GM21825 (cell line): ENCODE data around the gene SCRT2.
"Not testable (repeated sequence)": the region's sequence is repeated elsewhere in the genome, so short reads cannot be mapped to it uniquely, and the experiment has no call there.

Experiments used
- ATAC-seq: cut with Tn5 transposase; IDR thresholded peaks from one replicate; pipeline ENCODE4 v1.9.1; 2021; ENCODE audit warnings: mild to moderate bottlenecking, moderate library complexity; ENCODE audit not compliant: unreplicated experiment

SCRT2 gene

DNA sequence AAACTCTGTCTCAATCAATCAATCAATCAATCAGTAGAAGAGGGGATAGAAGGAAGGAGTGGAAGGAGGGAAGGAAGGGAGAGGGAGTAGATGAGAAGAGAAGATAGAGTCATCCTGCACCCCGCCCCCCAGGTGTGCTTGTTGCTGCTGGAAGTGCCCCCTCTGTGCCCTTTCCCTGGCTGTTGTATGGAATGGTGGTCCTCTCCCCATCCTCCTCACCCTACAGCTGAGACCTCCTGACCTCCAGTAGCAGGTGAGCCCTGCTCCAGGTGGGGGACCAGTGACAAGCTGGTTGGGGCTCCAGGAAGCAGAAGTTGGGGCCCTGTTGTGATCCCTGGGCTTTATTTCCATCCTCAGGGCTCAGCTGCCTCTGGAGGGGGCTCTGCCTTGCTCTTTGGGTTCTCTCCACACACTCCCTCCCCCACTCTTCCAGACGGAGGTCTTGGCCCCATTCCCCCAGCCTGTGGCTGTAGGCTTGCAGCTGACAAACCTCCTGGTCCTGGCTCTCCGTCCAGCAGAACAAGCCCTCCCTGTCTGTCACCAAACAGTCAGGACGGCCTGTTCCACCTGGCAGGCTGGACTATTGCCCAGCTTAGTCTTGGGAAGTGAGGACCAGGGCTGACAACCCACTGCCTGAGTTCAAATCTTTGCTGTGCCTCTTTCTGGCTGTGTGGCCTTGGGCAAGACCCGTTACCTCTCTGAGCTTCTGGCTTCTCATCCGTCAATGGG lies 26.0 kb upstream of the SCRT2 start:
- ATAC-seq: no peak

DNA sequence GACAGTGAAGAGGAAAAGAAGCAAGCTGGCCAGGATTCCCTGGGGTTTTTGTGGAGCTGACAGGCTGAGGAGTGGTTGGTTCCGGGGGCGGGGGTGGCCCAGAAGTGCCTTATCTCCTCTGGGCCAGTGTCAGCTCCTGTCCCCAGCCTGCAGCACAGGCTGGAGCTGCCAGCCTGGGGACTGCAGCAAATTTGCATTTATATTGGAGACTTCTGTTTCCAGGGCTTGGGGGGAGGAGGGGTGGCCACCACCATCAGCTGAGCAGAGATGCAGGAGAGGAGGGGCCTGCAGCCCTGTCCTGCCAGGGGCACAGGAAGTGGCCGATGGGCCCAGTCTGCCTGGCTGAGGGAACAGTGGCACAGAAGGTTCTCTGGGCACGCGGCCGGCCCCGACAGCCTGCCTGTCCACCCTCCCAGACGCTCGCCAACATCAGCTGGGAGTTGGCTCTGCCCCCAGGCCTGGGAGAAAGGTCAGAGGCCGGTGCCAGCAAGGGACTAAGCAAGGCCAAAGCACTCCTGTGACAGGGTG lies 24.3 kb upstream of the SCRT2 start:
- no peak for ATAC-seq

DNA sequence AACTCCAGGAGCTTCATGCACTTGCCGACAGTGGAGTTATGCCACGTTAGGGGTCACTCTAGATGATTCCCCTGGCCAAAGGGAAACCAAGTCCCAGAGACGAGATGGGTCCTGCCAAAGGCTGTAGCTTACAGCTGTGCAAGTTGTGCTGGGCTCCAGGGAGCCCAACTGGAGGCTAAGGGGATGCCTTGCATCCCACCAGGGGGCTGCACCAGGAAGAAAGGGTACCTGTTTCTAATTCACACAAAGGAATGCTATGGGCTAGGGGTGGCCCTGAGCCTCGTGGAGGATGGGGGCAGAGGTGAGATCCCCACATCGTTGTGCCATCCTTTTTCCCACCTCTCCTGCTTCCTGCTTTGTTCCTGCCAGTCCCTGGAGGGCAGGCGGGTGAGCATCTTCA lies 23.7 kb upstream of the SCRT2 start:
- ATAC-seq: no peak

DNA sequence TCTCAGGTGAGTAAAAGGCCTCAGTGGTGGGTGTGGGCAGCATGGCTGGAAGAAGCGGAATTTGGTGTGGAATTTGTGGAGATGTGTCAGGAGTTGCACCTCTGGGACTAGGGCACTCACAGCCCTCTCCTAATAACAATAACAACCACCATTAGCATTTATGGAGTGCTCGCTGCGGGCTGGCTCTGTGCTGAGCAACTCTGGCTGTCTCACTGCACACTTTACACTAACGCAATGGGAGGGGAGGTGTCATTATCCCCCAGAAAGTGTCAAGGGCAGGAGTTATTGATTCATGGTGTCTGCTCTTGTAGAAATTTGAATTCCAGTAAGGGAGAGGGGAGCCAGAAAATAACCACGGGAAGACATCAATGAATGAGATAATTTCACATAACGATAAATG lies 22.7 kb upstream of the SCRT2 start:
- no peak for ATAC-seq

DNA sequence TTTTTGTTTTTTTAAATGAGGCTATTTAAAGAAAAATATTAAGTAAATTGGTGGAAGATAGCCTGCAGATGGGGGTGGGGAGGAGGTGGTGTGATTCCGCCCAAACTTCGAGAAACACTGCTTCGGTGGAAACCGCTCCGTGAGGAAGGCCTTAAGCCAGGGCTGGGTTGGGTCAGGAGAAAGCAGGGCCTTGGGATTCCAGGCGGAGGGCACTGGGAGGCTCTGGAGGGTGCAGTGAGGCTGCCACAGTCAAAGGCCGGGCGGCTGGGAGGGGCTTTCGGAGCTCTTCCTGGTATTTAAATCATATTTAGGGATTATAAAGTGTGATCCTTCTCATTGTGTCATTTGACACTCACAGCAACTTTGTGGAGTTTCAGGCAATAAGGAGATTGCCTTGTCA lies 22.2 kb upstream of the SCRT2 start:
- ATAC-seq: no peak

DNA sequence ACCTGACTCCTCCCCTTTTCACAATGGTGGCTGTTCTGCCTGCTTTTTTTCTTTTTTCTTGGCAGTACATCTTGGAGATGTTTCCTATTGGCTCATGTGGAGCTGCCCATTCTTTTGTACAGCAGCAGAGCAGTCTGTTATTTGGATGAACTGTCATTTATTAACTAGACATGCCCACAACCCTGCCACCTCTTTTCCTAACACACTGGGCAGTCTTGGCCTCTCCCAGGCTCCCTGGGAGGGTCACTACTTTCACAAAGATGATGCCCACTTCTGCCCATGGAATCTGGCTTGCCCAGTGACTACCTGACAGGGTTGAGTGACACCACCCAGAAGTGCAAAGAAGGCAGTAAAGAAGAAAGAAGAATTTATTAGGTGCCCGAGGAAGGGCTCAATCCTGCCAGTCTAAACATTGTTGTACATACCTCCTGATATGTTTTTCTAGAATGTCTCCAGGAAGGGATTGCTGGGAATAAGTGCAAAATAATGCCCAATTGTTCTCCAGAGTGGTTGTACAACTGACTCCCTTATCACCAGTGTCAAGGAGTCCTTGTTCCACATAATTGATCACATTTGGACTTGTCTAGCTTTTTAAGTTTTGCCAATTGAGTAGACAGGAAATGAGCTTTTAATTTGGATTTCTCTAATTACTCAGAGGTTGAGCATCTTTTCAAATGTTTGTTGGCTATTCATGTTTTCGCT lies 19.7 kb upstream of the SCRT2 start:
- no peak for ATAC-seq

DNA sequence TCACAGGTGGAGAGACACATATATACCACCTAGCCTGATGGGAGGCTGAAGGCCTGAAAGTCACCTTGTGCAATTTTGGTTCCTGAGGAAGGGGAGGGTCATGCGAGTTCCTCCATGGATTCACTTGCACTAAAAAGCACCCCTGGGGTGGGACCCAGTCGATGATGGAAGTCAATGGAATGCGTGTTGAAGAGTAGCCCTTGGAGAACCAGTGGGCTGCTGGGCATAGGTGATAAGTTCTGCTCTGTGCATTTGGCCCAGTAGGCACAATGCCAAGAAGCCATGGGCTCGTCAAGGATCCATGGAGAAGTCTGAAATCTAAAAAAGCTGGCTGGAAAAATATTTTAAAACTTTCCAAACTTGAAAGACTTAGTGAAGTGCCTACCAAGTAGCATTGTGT lies 18.9 kb upstream of the SCRT2 start:
- ATAC-seq: no peak

DNA sequence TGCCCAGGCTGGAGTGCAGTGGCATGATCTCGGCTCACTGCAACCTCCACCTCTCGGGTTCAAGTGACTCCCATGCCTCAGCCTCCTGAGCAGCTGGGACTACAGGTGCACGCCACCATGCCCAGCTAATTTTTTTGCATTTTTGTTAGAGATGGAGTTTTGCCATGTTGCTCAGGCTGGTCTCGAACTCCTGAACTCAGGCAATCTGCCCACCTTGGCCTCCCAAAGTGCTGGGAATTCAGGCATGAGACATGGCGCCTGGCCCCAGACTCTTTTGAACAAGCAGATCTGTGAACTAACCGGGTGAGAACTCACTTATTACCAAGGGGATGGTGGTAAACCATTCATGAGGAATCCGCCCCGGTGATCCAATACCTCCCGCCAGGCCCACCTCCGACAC lies 18.2 kb upstream of the SCRT2 start:
- ATAC-seq: not testable (repeated sequence)

DNA sequence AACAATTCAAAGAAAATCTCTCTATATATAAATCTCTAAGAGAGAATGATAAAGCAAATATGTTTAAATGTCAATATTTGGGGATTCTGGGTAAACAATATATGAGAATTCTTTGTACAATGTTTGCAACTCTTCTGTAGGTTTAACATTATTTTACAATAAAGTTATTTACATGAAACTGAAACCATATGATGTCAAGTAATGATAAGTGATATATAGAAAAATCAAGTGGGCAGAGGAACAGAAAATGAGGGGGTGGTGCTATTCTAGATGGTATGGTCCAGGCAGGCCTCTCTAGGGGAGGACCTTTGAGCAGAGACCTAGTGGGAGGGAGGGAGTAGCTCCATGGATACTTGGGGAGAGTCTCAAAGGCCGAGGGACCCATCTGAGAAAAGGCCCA lies 16.4 kb upstream of the SCRT2 start:
- ATAC-seq: no peak

DNA sequence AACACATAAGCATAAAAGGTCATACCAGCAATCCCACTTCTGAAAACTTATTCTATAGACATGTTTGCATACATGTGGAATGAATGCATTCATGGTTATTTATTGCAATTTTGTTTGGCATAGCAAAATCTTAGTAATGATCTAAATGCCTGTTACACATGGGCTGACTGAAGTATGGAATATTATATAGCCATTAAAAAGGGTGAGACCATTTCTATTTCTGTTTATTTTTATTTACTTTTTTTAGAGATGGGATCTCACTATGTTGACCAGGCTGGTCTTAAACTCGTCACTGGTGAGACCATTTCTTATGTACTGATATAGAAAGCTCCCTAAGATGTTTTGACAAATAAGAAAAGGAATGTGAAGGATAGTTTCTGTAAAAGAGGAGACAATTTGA lies 14.3 kb upstream of the SCRT2 start:
- ATAC-seq: no peak

DNA sequence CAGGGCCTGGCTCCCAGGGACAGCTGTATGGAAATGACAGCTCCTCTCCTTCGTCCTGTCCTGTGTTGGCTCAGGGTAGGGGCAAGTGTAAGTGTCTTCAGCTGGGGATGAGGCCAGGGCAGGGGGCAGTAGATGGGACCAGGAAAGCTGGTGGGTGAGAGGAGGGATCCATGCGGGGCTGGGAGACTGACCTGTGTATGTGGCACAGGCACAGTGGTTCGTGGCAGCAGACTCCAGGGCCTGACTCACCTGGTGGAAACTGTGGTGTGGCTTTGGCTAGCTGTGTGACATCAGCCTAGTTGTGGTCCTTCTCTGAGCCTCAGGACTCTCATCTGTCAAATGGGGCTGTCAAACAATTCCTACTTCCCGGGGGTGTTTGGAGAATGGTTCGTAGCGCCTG lies 13.7 kb upstream of the SCRT2 start:
- ATAC-seq: no peak

DNA sequence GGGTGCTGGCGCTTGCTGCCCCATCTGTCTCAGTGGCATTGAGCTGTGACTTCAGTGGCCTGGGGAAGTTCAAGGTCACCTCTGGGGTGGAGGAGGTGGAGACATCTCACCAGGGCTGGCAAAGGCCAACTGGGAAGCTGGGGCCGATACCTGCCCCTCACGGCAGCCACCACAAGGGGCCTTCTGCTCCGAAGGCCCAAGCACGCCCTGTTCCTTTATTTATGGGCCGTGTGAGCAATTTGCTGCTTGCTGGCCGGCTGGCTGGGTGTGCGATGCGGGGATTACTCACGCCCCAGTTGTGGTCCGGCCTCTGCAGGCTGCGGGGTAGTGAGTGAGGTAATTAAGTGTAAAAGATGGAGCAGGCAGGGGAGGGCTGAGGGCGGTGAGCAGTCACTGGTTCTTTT lies 13.2 kb upstream of the SCRT2 start:
- no peak for ATAC-seq

DNA sequence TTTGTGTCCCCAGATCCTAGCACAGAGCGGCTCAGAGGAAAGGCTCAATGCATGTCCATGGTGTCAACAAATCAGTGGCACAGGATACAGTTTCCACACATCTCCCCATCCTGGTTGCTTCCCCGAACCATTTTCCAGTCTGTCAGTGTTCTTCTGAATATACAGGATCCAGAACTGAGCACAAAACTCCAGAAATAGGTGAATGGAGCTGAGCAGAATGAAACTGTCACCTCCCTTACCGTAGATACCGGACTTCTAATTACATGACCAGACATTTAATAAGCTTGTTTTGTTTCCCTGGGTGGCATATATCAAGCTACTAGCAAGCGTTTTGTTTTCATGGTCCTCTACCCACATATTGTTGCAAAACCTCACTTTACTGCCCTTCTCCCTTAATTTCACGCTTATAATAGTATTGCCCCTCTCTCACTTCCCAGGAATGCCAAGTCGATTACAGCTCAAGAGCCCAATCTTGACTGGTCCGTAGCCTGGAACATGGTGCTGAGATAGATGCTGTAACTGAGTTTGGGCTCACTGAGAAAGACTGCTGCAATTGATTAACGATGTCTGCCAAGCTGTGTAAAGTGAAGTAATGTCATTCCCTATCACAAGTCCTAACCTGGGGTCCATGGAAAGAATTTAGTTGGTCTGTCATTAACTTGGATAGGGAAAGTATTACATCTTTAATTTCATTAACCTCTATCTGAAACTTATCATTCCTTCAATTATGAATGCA lies 12.0 kb upstream of the SCRT2 start:
- ATAC-seq: no peak

DNA sequence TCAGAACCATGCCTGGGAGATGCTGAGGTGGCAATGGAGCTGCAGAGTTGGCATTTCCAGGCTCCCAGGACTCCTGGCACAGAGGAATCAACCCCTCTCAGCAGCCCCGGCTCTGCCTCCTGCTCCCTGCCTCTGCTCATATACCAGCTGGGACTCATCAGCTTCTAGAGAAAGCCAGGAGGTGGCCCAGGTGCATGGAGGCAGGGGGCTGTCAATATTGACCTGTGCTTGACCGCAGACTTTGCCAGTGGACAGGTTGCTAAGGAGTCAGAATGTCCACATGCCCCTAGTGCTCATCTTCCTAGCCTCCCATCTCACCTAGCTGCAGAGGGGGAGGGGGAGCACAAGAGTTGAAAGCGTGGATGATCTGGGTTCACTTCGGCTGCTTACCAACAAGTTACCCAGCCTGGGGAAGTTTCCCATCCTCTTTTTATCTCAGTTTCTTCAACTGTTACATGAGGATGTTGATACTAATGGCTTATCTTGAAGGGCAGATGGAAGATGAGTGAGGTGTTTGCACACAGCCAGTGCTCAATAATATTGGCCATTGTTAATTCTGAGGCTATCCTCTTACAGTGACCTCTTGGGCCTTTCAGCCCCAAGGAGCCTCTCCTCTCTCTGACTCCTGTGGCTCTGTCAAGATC lies 9.2 kb upstream of the SCRT2 start:
- ATAC-seq: no peak

DNA sequence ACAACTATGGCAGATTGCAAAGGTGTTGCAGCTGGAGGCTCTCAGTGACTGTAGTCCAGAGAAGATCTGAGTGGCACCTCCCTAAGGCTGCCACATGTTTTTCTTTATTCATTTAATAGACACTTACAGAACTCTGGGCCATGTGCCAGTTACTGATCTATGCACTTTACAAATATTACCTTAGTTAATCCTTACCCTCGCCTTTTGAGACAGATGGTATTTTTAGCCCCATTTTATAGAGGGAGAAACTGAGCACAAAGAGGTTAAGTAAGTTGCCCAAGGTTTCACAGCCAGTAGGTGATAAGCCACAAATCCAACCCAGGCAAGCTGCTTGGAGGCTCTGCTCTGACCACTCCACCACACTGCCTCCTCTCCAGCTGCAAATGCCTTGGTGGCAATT lies 6.5 kb upstream of the SCRT2 start:
- no peak for ATAC-seq

DNA sequence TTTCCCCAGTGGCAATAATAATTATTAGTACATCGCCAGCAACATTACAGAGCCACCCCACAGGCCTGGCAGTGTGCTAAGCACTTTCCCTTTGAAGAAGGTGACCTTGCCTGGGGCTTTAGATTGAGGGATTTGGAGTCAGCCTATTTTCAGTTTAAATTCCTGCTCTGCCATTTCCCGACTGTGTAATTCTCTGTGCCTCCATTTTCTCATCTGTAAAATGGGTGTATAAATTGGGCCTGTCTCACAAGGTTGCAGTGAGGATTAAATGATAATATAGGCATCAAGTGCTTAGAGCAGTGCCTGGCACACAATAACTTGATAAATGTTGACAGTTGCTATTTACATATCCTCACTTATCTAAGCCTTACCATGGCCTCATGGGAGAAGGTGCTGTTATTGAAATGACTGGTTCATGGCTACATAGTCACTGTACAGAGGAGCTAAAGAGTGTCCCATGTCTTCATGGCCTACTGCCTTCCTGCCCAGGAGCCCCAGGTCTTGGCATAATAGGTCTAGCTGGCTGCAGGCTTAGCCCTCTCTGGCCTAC lies 5.1 kb upstream of the SCRT2 start:
- no peak for ATAC-seq

DNA sequence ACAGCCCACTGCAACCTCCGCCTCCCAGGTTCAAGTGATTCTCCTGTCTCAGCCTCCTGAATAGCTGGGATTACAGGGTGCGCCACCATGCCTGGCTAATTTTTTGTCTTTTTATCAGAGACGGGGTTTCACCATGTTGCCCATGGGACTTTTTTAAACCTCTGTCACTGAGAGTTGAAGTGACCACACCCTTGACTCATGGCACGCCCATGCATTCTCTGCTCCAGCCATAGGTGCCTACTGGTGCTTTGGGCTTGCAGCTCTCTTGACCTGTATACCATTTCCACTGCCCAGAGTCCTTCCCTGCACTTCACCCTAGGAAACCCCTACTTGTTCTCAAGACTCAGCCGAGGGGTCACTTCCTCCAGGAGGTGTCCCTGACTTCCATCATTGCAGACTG lies 2.4 kb upstream of the SCRT2 start:
- no peak for ATAC-seq

DNA sequence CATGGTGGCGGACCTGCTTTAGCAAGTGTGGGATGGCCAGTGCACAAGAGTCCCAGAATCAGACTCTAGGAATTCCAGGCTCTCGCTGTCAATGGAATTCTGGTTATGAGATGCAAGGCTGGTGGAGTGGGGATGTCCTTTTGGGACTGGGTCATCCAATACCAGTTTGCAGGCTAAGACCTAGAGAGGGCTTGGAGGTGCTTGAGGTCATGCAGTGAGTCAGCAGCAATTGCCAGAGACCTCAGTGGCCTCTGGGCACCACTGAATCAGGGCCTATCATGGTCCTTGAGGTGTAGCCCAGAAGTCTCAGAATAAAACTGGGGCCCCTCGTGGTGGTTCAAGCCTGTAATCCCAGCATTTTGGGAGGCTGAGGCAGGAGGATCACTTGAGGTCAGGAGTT lies 1.4 kb upstream of the SCRT2 start:
- no peak for ATAC-seq

DNA sequence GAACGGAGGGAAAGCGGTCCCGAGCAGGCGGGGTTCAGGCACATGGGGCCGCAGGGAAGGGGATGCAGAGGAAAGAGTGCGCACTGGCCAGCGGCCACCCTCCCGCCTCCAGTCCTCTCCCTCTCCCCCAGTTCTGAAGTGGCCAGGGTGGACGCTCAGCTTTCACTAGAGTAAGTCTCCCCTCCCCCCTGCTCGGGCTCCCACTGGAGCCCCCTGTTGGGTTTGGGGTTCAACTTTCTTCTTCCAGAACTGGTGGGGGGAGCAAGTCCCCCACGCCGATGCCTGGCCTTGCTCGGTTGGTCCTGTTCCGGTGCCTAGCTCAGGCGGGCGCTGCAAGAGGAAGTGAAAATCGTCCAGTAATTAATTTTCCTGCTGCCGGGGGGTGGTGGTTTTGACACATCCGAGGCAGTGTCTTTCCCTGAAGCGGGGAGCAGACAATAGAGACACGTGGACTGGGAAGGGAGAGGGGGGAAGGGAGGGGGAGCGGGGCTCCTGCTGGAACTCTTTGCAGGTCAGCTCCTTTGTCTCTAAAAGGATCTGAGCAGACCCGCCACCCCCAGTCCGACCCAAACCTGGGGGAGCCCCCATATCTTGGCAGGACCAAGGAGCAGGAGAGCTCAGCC lies 824 bp upstream of the SCRT2 start:
- ATAC-seq: no peak

DNA sequence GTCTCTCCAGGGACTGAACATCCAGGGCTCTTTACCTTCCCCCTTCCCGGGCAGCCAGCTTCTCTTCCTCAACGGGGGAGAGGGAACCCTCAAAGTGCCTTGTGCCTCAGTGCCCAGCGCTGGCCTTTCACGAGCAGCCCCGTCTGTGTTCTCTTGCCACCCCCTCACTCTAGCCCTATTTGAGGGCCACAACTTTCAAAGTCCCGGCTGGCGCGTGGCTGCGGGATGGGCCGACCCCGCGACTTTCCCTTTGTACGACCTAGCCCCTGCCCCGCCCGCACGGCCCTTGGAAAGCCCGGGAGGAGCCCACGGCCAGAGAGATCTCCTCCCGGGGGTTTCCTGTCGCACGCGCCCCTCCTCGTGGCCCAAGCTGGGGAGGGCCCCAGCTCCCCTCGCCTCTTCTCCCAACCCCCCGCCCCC lies 559 bp downstream of the SCRT2 start:
- no peak for ATAC-seq

DNA sequence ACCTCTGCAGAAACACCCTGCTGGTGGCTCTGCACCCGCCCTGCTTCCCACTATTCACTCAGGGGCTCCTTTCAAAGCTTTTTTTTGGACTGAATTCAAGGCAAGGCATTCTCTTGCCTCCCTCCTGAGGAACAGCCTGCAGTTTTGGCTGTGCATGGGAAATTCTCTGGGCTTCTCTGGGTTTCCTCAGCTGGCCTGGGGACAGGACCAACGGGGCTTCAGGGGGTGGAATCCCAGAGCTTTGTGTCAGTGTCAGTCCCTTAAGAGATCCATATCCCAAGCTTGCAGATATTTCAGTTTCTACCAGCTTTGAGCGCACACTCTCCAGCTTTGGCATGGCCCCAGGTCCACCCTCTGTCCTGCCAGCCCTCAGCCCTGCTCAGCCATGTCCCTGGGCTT lies 2.0 kb downstream of the SCRT2 start:
- ATAC-seq: no peak
